ENCODE measurements around the gene NKRF.

The NKRF gene

DNA sequence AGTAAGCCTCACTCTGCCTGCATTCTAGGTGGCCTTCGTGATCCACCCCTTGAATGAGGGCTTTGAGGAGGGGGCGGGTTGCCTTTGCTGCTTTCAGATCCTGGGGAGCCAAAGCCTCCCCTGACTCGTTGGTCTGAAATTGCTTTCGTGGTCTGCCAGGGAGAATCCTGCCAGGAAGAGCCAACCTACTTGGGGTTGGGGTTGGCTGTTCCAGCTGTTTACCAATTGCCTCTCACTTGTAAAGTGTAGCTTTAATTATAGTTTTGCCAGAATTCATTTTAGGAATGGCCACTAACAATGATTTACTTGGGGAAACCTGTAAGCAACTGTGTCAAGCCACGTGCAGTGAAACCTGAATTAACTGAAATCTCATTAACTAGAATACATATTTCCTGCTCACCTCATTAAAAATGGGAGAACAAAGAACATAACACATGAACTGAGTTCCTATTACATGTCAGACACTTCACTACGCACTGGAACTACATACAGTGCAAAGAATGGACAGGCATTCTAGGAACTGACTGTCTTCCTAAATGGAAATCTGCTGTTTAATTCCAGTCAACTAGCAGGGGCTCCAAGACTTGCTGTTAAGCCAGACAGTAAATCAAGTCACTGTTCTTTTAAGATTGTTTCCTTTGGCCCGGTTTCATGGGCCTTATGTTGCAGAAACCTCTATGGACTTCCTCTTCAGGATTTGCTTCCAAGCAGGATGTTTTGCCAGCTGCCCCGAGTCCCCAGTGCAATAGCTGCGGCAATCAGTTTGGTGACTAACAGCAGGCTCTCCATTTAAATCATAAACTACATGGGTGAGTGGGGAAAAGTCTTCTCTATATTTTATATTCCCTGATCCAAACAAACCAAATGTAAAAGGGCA, 16.4 kb upstream of the NKRF start:
- H3K9me3 Mint-ChIP-seq: no peaks in the 10 kb centered on the region
- peaks cover 25% of the 10 kb centered on the region for H3K36me3 Mint-ChIP-seq (ENCODE audit: low read depth)
- peaks cover 13% of the 10 kb centered on the region for H3K4me1 Mint-ChIP-seq
- H3K27me3 Mint-ChIP-seq (ENCODE audit: low read depth): no peaks in the 10 kb centered on the region
- TF ChIP-seq, protein P1, sequence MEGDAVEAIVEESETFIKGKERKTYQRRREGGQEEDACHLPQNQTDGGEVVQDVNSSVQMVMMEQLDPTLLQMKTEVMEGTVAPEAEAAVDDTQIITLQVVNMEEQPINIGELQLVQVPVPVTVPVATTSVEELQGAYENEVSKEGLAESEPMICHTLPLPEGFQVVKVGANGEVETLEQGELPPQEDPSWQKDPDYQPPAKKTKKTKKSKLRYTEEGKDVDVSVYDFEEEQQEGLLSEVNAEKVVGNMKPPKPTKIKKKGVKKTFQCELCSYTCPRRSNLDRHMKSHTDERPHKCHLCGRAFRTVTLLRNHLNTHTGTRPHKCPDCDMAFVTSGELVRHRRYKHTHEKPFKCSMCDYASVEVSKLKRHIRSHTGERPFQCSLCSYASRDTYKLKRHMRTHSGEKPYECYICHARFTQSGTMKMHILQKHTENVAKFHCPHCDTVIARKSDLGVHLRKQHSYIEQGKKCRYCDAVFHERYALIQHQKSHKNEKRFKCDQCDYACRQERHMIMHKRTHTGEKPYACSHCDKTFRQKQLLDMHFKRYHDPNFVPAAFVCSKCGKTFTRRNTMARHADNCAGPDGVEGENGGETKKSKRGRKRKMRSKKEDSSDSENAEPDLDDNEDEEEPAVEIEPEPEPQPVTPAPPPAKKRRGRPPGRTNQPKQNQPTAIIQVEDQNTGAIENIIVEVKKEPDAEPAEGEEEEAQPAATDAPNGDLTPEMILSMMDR (IDR thresholded peaks at IDR 0.05; ENCODE audit: unreplicated experiment in 3 of 3): no peak
- no peak overlapping the region for H3K4me3 Mint-ChIP-seq
- peak overlapping the region; percentile 94 to 95 (median 94) for H3K27ac Mint-ChIP-seq

DNA sequence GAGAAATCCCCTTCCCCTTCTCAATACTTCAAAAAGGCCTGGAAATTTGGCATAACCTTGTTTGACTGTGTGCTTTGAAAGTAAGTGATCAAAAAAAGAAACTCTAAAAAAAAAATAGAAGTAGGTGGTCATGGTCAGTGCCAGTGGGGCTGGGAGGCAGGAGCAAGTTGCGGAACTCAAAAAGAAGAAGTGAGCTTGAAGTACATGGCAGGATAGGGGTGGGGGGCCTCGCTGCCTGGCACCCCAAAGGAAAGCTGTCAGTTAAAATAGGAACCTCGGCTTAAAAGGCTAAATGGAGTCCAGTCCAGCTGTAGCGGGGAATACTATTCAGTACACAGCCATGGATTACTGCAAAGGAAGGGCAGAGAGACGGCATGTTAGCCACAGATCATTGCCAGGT, 12.2 kb upstream of the NKRF start:
- H3K4me3 Mint-ChIP-seq: no peak overlapping the region
- H3K27ac Mint-ChIP-seq: peak overlapping the region in 1 of 3 experiments; percentile 69
- H3K4me1 Mint-ChIP-seq: peaks cover 13% of the 10 kb centered on the region
- TF ChIP-seq, protein P1 (IDR thresholded peaks at IDR 0.05; ENCODE audit: unreplicated experiment in 3 of 3): no peak
- no peaks in the 10 kb centered on the region for H3K27me3 Mint-ChIP-seq (ENCODE audit: low read depth)
- H3K9me3 Mint-ChIP-seq: no peaks in the 10 kb centered on the region
- H3K36me3 Mint-ChIP-seq (ENCODE audit: low read depth): peaks cover 15% of the 10 kb centered on the region

DNA sequence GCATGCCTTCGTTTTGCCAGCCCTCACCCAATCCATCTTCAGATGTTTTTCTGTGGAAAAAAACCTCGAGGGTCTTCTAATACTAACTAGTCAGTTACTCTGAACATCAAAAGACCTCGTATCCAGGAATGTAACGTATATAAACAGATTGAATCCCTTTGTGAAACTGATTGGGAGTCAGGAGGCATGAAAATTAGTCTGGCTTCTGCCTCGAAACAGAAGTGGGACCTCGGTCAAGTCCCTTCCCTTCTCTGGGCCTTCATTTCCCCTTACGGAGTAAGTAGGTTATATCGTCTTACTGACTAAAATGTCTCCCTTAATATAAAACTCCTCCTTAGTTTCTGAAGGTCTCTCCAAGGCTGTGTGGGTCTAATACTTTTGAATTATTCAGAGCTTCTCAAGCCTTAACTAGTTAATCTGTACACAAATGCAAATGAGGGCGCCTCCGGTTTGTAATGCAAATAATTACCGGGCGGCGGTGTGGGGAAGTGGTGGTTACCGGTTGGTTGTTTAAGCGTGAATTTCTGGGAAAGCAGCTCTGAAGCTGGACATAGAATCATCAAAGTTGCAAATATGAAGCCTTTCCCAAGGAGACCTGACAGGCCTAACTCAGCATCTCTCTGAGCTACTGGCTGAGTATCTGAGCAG, 11.4 kb upstream of the NKRF start:
- H3K4me3 Mint-ChIP-seq: no peak overlapping the region
- TF ChIP-seq, protein P1 (IDR thresholded peaks at IDR 0.05; ENCODE audit: unreplicated experiment in 3 of 3): no peak
- H3K27me3 Mint-ChIP-seq (ENCODE audit: low read depth): no peaks in the 10 kb centered on the region
- peaks cover 8% of the 10 kb centered on the region for H3K4me1 Mint-ChIP-seq
- peak overlapping the region in 2 of 3 experiments; percentile 52 to 69 for H3K27ac Mint-ChIP-seq
- H3K9me3 Mint-ChIP-seq: no peaks in the 10 kb centered on the region
- peaks cover 15% of the 10 kb centered on the region for H3K36me3 Mint-ChIP-seq (ENCODE audit: low read depth)

DNA sequence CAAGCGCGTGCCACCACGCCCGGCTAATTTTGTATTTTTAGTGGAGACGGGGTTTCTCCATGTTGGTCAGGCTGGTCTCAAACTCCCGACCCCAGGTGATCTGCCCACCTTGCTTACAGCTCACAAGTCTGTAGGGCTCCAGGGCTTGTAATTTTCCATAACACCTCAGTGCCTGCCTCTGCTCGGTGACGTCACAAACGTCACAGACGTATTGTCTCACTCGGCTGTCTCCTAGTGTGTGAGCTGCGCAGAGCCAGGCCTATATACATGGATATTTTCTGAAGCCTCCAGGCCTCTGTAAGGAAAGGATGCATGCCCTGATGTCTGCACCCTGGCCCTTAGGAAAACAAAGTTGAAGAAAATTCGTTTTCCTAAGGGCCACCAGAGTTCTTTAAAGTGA, 8.6 kb upstream of the NKRF start:
- peaks cover 8% of the 10 kb centered on the region for H3K36me3 Mint-ChIP-seq (ENCODE audit: low read depth)
- peaks cover 5% of the 10 kb centered on the region for H3K4me1 Mint-ChIP-seq
- no peak overlapping the region for H3K4me3 Mint-ChIP-seq
- H3K27ac Mint-ChIP-seq: no peak overlapping the region
- H3K9me3 Mint-ChIP-seq: peaks cover 4% of the 10 kb centered on the region
- TF ChIP-seq, protein P1 (IDR thresholded peaks at IDR 0.05; ENCODE audit: unreplicated experiment in 3 of 3): no peak
- H3K27me3 Mint-ChIP-seq (ENCODE audit: low read depth): no peaks in the 10 kb centered on the region

DNA sequence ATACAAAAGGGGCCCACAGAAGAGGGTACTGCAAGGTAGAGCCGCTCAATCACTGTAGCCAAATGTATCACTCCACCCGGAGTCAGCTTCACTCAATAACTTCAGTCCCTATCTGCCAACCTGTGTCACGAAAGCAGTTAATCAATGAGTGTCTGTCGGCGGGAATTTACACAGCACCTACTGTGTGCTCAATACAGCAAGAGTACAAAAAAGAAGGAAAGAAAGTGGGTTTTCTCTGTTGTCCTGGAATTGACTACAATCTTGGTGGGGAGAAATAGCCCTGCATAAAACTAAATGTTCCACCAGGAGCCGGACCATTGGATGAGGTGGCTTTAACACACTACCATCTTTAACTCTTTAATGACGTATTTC, 780 bp upstream of the NKRF start:
- Mint-ChIP-seq H3K27ac (peak overlapping the region; percentile 94 to 97 (median 96)), H3K4me3 (peak overlapping the region; percentile 95 to 99 (median 96)), H3K27me3 (ENCODE audit: low read depth) (no peaks in the 10 kb centered on the region), H3K36me3 (ENCODE audit: low read depth) (peaks cover under 1% of the 10 kb centered on the region), H3K9me3 (peaks cover 7% of the 10 kb centered on the region), H3K4me1 (peaks cover 19% of the 10 kb centered on the region)
- TF ChIP-seq, protein P1 (IDR thresholded peaks at IDR 0.05; ENCODE audit: unreplicated experiment in 3 of 3): no peak
